GM15510 (cell line): ENCODE results near the gene MSH2.

Source experiments
- POLR2A ChIP-seq: IDR thresholded peaks from 3 replicates; pipeline ENCODE4 v1.6.1; 2011; ENCODE audit warnings: borderline replicate concordance; ENCODE audit not compliant: insufficient read length; ENCODE audit errors: extremely low read depth

Gene MSH2

DNA sequence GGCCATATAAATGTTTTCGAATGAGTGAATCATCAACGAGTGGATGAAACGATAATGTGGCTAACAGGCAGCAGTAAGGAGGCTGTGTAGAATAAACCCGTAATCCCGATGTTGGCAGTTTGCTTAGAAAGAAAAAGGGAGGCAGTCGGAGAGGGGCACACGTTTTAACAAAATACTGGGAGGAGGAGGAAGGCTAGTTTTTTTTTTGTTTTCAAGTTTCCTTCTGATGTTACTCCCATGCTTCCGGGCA lies 476 bp upstream of the MSH2 start:
- no peak for TF ChIP-seq POLR2A

DNA sequence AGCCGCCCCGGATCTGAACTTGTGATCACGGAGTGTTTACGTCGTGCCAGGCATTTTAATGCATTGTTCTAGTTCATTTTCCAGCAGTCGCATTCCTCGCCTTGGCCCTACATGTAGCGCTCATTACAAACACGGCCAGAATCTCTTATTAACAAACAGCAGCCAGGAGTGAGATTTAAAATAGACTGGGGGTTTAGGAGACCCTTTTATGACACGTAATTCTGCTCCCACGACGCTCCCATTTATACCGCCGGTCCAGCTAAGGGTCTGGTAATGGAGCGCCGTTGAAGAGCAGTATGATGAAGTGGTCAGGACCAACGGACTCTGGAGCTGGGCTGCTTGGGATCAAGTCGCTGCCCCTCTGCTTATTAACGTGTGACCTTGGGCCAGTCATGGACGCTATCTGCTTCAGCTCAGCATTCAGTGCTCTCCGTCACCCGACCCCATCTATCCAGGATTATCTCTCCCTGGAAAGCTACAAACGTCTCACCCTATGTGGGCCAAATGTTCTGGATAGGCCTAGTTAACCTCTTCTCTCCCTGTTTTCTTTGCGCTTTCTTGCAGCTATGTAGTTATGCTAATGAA lies 745 bp downstream of the MSH2 start:
- no peak for TF ChIP-seq POLR2A

DNA sequence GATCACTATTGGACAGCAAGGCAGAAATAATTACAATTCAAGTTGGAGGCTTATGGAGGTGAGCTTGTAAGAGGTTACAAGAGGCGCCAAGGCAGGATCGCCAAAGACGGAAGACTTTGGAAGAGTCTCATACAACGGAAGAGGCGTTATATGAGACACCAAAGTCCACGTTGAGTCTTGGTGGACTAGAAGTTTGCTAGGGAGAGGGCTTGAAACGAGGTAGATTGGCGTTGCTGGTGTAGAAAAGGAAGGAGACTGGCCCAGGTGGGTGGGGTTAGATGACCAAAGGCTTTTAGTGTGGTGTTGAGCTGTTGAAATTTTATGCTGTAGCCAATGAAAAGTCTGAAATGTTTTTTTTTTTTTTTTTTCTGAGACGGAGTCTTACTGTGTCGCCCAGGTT lies 1.4 kb downstream of the MSH2 start:
- TF ChIP-seq POLR2A: no peak

DNA sequence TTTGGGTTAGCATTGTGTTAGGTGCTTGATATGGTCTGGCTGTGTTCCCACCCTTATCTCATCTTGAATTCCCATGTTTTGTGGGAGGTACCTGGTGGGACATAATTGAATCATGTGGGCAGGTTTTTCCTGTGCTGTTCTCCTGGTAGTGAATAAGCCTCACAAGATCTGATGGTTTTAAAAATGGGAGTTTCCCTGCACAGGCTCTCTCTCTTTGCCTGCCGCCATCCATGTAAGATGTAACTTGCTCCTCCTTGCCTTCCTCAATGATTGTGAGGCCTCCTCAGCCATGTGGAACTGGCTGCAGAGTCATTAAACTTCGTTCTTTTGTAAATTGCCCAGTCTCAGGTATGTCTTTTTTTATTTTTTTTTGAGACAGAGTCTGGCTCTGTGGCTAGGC lies 2.8 kb downstream of the MSH2 start:
- TF ChIP-seq POLR2A: no peak

DNA sequence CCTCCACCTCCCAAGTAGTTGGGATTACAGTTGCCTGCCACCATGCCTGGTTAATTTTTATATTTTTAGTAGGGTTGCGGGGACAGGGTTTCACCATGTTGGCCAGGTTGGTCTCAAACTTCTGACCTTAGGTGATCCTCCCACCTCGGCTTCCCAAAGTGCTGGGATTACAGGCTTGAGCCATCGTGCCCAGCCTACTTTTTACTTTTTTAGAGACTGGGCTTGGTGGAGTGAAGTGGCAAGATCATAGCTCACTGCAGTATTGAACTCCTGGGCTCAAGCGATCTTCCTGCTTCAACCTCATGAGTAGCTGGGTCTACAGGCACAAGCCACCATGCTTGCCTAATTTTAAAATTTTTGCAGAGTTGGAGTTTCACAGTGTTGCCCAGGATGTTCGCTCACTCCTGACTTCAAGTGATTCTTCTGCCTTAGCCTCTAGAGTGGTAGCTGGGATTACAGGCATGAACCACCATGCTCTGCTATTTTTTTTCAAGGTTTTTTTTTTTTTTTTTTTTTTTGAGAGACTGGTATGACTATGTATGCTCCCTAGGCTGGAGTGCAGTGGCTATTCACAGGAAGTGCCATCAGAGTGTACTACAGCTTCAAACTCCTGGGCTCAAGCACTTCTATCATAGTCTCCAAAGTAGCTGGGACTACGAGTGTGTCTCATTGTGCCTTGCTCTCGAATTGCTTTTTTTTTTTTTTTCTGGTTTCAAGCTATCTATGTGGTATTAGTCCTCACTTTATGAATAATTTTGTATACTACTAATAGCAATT lies 11.9 kb downstream of the MSH2 start:
- no peak for TF ChIP-seq POLR2A

DNA sequence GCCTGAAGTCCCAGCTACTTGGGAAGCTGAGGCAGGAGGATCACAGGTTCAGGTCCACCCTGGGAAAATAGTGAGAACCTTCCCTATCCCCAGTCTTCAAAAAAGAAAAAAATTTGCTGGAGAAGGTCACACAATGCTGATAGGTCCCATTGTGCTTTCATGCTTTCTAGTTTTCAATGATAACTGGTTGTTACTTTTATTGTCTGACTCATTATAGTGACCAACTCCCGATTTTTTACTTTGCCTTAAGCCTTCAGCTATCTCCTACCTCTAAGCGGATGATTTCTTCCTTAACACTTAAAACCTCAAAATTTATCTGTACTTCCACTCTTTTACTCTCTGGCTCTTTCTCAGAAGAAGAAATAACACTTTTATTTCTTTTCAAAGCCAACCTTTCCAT lies 17.3 kb downstream of the MSH2 start:
- TF ChIP-seq POLR2A: no peak

DNA sequence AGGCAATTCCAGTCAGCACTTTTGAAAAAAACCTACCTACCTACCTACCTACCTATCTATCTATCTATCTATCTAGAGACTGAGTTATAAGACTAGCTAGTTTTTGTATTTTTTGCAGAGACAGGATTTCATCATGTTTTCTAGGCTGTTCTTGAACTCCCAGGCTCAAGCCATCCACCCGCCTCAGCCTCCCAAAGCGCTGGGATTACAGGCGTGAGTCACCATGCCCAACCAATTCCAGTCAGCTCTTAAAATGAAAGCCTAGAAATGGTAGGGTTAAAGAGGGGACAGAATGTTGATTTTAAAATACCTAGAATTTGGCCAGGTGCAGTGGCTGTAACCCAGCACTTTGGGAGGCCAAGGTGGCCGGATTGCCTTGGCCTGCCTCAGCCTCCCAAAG lies 19.1 kb downstream of the MSH2 start:
- no peak for TF ChIP-seq POLR2A

DNA sequence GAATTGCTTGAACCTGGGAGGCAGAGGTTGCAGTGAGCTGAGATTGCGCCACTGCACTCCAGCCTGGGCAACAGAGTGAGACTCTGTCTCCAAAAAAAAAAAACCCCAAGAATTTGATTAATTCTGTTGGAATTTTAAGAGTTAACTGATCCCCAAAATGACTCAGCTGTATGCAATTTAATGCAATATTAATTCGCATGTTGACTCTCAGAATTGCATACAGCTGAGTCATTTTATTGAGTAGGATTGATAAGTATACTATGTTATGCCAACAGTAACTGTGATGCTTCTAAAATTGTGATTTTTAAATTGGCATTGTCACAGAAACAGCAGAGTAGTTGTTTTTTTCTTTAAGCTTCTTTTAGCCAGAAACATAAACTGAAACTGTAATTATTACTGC lies 19.6 kb downstream of the MSH2 start:
- no peak for TF ChIP-seq POLR2A

DNA sequence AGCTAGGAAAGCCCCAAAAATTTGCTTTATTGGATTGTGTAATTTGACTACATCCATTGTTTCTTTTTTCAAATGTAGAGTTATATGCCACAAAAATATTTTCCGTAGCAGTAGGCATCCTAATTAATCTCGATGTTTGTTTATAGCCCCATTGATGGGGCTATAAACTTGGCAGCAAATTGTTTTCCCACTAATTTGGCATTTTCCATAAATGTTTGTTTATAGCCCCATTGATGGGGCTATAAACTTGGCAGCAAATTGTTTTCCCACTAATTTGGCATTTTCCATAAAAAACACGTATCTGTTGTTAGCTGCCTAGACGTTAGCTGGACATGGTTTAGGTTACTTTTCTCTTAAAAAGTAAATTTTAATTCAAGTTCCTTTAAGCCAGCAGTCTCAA lies 23.8 kb downstream of the MSH2 start:
- TF ChIP-seq POLR2A: no peak

DNA sequence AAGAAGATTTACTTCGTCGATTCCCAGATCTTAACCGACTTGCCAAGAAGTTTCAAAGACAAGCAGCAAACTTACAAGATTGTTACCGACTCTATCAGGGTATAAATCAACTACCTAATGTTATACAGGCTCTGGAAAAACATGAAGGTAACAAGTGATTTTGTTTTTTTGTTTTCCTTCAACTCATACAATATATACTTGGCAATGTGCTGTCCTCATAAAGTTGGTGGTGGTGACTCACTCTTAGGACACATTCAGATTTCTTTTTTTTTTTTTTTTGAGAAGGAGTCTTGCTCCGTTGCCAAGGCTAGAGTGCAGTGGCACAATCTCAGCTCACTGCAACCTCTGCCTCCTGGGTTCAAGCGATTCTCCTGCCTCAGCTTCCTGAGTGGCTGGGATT lies 26.8 kb downstream of the MSH2 start:
- TF ChIP-seq POLR2A: no peak

DNA sequence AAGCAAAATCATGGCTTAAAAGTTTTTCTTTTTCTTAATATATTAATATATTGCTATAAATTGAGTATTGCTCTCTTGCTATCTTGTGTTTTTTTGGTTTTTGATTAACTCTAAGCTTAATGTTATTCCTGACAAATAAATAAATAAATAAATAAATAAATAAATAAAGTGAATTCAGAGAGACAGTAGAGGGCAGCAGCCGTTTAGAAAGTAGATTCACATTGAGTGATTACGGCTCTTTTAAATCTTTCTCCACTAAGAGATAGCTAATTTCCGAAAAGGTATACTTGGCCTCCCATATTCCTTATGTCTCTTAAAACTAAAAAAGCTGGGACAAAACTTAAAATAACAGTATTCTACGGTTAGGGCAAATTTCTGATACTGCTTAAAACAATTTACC lies 34.3 kb downstream of the MSH2 start:
- TF ChIP-seq POLR2A: no peak

DNA sequence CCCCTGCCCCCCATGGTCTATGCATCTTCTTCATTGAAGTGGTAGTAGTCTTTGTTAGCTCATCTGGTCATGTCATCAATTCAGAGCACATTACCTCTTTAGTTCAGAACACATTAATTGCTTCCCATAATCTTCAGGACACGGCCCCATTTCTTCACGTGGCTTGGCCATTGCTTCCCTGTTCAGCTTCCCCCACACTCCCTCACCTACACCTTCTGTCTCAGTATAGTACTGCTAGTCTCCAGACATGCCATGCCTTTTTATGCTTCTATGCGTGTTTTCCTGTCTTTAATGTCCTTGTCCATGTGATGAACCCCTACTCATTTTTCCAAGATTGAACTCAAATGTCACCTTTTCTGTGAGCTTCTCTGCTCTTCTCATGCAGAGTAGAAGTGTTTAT lies 35.1 kb downstream of the MSH2 start:
- TF ChIP-seq POLR2A: no peak

DNA sequence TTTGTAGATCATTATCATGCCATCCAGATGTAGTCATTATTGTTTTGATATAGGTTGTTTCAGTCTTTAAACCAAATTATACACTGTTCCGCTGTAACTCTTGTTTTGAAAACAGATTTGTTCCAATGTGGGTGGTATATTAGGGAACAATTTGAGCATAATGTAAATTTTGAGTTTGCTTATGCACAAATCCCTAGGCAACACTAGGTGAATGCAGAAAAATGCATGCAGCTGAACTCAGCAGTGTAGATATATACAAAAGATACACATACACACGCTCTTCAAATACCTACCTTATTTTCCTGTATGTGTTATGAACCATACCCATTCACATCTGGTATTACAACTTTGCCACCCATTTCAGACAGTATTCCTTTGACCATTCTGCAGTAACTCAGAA lies 35.8 kb downstream of the MSH2 start:
- TF ChIP-seq POLR2A: no peak

DNA sequence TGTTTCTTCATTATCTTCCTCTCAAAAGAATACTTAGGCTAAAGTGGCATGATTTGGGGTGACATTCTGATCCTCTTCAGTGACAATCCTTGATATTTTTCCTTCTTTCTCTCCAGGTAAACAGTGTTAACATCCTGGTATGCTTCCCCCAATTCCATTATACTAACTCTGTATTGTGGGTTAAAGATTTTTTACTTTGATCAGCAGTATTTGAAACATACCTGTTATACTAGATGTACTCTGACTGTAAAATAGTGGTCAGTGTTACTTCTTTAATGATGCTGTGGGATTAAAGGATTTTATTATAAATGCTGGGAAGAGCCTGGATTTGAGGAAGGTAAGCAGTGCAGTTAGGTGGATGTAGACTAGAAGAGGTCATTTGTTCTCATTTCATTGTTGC lies 48.8 kb downstream of the MSH2 start:
- no peak for TF ChIP-seq POLR2A

DNA sequence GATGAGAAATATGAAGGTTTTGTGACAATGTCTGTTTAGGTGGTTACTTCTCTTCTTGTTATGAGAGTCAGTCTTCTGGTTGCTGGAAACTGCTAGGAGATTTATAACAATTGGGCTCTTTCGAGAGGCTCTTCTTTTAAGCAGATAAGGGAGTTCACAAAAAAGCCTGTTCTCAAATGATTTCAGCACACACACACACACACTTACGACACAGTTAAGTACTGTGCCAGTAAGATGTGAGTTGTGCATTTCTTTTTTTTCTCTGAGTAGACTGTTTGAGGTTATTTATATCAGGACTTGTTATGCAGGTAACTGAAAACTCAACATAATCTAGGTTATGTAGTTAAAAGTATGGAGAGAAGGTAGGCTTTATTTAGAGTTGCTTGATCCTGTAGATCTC lies 49.8 kb downstream of the MSH2 start:
- TF ChIP-seq POLR2A: no peak

DNA sequence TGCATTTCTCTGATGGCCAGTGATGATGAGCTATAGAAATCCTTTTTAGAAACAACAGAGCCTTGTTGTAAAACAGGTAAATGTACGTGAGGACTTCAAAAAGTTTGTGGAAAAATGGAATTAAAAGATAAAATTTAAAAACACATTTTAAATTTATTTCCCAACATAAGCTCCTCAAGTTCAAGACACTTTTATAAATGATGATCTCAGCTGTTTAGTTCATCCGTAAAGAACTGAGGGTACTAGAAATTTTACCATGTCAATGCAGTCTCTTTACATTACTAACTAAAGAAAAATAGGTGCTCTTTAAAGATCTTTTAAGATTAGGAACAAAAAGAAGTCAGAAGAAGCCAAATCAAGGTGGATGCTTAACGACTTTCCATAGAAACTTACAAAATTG lies 52.5 kb downstream of the MSH2 start:
- TF ChIP-seq POLR2A: no peak

DNA sequence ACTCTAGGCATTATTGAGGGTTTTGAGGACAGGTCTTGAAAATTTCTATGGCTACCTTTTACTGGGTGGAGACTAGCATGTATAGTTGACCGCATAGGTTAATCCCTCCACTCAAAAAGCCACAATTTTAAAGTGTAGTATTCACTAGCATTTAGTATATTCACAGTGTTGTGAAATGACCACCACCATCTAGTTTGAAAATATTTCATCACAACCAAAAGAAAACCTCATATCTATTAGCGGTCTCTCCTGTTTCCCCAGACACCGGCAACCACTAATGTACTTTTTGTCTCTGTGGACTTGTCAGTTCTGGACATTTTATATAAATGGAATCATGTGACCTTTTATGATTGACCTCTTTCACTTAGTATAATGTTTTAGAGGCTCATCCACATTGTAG lies 53.9 kb downstream of the MSH2 start:
- TF ChIP-seq POLR2A: no peak
